ENCODE measurements around the gene MNAT1.

GRCh38 chr14:60865378-60866127, 131.0 kb downstream of the MNAT1 start:
- TF ChIP-seq TCF7L2 (IDR thresholded peaks at IDR 0.05; ENCODE audit: borderline replicate concordance, low read depth, low read length): no peak
- TF ChIP-seq CTCF (tag by site-specific recombination; IDR thresholded peaks at IDR 0.05): no peak
- TF ChIP-seq ZNF677 (tag by site-specific recombination; IDR thresholded peaks at IDR 0.05): no peak
- TF ChIP-seq ZNF639 (tag by site-specific recombination; IDR thresholded peaks at IDR 0.05): no peak
- TF ChIP-seq ZNF121 (tag by site-specific recombination; IDR thresholded peaks at IDR 0.05): no peak
- no peak for TF ChIP-seq ZBTB49 (tag by site-specific recombination; IDR thresholded peaks at IDR 0.05; ENCODE audit: low read depth)

Data from HEK293 (cell line).